GM12801 (cell line): ENCODE measurements around the gene ATP6V1F.

ENCODE experiments used
- CTCF ChIP-seq: IDR thresholded peaks from one replicate; pipeline ENCODE4 v1.5.1; 2011; ENCODE audit warnings: control low read depth; ENCODE audit not compliant: insufficient read length; ENCODE audit errors: extremely low read depth

The ATP6V1F gene

GRCh38 chr7:128852537-128853254 is 10.0 kb upstream of the ATP6V1F start:
- no peak for TF ChIP-seq CTCF

GRCh38 chr7:128853799-128854198 is 8.9 kb upstream of the ATP6V1F start:
- TF ChIP-seq CTCF = no peak

- no peak for TF ChIP-seq CTCF
Observed at GRCh38 chr7:128854396-128854795, 8.3 kb upstream of the ATP6V1F start.

- TF ChIP-seq CTCF = no peak
Observed at GRCh38 chr7:128855559-128855958, 7.1 kb upstream of the ATP6V1F start.

GRCh38 chr7:128856001-128856718 is 6.5 kb upstream of the ATP6V1F start:
- no peak for TF ChIP-seq CTCF

GRCh38 chr7:128858380-128859231 is 4.0 kb upstream of the ATP6V1F start:
- no peak for TF ChIP-seq CTCF
